ENCODE results near the gene IKZF1.
A peak's percentile ranks its signal among the peaks of the same experiment; 100 is the strongest.

Gene IKZF1

DNA sequence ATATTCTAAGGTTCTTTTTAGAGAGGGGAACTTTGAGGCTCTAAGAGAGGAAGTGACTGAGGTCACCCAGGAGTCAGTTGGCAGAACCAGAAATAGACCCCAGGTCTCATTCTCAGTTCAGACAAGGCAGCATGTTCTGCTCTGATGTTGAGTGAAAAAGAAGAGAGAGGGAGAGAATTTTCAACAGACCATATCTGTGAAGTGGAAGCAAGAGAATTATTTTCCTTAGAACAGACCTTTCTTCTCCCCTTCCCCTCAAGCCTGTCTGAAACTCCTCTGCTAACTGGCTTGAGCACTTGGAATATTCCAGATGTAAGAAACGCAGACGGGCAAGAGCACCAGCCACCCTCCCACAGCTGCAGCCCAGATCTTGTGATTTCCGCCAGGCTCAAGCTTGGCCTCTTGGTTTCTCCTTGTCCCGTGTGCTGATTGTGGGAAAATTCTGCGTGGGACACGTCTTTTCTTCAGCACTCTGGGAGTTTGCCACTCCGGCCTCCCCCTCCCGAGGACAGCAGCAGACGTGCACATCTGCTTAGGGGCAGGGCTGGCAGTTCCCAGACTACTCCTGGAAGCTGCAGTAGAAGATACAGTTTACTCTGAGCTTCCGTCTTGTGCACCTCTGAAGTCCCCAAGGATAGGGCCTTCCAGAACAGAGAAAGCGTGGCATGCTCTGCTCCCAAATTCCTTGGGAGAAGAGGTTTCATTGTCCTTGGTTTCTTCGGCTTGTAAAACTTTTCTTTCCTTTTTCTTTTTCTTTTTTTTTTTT lies 22.7 kb upstream of the IKZF1 start:
- Histone ChIP-seq H3K9ac (ENCODE audit: low read depth, low read length, poor library complexity, severe bottlenecking) (peak overlapping the region; percentile 56), H3K27me3 (ENCODE audit: insufficient read depth, low read length, poor library complexity, severe bottlenecking) (no peaks in the 10 kb centered on the region), H3K4me2 (ENCODE audit: low read depth, low read length, poor library complexity, severe bottlenecking) (peak overlapping the region; percentile 60), H4K20me1 (ENCODE audit: insufficient read depth, low read length, poor library complexity, severe bottlenecking) (no peaks in the 10 kb centered on the region), H3K4me3 (ENCODE audit: low read length, poor library complexity, severe bottlenecking) (peak overlapping the region; percentile 20), H2AFZ (ENCODE audit: low read length) (peak overlapping the region; percentile 16), H3K9me2 (replicated peaks; ENCODE audit: low read depth, low read length) (no peaks in the 10 kb centered on the region), H3K36me3 (ENCODE audit: insufficient read depth, low read length) (no peaks in the 10 kb centered on the region), H3K79me2 (ENCODE audit: insufficient read depth, low read length) (no peaks in the 10 kb centered on the region), H3K9me3 (ENCODE audit: insufficient read depth, low read depth, low read length) (no peaks in the 10 kb centered on the region), H3K4me1 (ENCODE audit: insufficient read depth, low read length, poor library complexity, severe bottlenecking) (peaks cover 47% of the 10 kb centered on the region), H3F3A (ENCODE audit: low read depth) (0 out of 2 replicates have a peak, but pooled peaks cover 2% of the 10 kb centered on the region)
- TF ChIP-seq, protein P1, sequence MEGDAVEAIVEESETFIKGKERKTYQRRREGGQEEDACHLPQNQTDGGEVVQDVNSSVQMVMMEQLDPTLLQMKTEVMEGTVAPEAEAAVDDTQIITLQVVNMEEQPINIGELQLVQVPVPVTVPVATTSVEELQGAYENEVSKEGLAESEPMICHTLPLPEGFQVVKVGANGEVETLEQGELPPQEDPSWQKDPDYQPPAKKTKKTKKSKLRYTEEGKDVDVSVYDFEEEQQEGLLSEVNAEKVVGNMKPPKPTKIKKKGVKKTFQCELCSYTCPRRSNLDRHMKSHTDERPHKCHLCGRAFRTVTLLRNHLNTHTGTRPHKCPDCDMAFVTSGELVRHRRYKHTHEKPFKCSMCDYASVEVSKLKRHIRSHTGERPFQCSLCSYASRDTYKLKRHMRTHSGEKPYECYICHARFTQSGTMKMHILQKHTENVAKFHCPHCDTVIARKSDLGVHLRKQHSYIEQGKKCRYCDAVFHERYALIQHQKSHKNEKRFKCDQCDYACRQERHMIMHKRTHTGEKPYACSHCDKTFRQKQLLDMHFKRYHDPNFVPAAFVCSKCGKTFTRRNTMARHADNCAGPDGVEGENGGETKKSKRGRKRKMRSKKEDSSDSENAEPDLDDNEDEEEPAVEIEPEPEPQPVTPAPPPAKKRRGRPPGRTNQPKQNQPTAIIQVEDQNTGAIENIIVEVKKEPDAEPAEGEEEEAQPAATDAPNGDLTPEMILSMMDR (conservative IDR thresholded peaks at IDR 0.05; ENCODE audit: low read length) = no peak
- no peak for TF ChIP-seq EZH2phosphoT487 (IDR thresholded peaks at IDR 0.05; ENCODE audit: borderline replicate concordance)

DNA sequence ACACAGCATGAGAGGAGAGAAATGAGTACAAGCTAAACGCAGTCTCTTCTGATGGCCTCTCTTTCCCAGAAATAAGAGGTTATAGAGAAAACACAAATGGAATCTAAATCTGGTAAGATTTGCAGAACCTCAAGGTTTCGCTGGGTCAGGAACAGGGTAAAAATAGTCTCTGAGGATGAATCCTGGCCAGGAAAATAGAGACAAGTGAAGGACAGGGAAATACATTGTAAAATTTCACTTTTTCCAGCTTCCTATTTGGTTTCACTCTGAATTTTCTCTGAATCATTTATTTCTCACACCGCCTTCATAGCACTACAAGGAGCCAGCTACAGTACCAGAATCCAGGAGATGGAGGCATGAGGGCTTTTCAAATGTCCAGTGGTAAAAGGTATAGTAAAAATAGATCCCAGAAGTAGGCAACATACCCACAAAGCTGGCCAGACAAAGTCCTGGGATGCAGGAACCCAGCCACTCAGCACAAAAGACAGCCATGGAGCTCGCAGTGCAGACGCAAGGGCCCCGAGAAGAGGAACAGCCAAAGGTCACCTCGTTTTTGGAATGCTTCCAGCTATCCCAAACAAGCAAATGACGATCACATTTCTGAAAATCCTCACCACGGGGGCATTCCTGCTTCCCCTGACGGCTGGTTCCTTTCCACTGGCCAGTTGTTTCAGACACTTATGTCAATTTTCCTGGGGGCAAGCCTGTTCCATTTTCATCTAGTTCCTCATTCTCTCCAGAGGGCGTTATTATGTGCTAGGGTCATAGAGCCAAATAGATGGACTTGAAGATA lies 21.5 kb upstream of the IKZF1 start:
- H3K9me3 ChIP-seq (ENCODE audit: insufficient read depth, low read depth, low read length) = no peaks in the 10 kb centered on the region
- H3K36me3 ChIP-seq (ENCODE audit: insufficient read depth, low read length) = no peaks in the 10 kb centered on the region
- H3K4me3 ChIP-seq (ENCODE audit: low read length, poor library complexity, severe bottlenecking) = no peak overlapping the region
- H3K4me2 ChIP-seq (ENCODE audit: low read depth, low read length, poor library complexity, severe bottlenecking) = no peak overlapping the region
- H3F3A ChIP-seq (ENCODE audit: low read depth) = 0 out of 2 replicates have a peak, but pooled peaks cover 2% of the 10 kb centered on the region
- H4K20me1 ChIP-seq (ENCODE audit: insufficient read depth, low read length, poor library complexity, severe bottlenecking) = no peaks in the 10 kb centered on the region
- peaks cover 47% of the 10 kb centered on the region for H3K4me1 ChIP-seq (ENCODE audit: insufficient read depth, low read length, poor library complexity, severe bottlenecking)
- H2AFZ ChIP-seq (ENCODE audit: low read length) = no peak overlapping the region
- TF ChIP-seq, protein P1 (conservative IDR thresholded peaks at IDR 0.05; ENCODE audit: low read length) = no peak
- TF ChIP-seq EZH2phosphoT487 (IDR thresholded peaks at IDR 0.05; ENCODE audit: borderline replicate concordance) = no peak
- H3K9ac ChIP-seq (ENCODE audit: low read depth, low read length, poor library complexity, severe bottlenecking) = no peak overlapping the region
- H3K9me2 ChIP-seq (replicated peaks; ENCODE audit: low read depth, low read length) = no peaks in the 10 kb centered on the region
- no peaks in the 10 kb centered on the region for H3K27me3 ChIP-seq (ENCODE audit: insufficient read depth, low read length, poor library complexity, severe bottlenecking)
- H3K79me2 ChIP-seq (ENCODE audit: insufficient read depth, low read length) = no peaks in the 10 kb centered on the region

DNA sequence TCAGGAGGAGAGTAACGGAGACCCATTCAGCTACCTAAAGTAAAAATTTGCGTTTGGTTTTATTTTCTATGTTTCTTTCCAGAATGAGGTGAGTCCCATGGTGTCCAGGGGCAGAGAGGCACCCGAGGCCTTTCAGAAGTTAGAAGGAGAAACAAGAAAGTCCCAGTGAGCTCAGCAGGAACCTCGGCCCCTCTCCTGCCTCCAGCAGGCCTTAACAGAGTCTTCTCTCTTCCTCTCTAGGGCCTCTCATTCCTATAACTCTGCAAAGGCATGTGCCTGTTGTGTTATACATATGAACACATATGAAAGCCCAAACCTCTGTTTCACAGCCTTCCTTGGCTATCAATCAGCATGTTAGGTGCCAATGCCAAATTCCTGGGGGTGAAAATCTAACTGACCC lies 20.8 kb upstream of the IKZF1 start:
- Histone ChIP-seq H3K4me1 (ENCODE audit: insufficient read depth, low read length, poor library complexity, severe bottlenecking) (peaks cover 47% of the 10 kb centered on the region), H3K4me3 (ENCODE audit: low read length, poor library complexity, severe bottlenecking) (peak overlapping the region; percentile 23), H3K36me3 (ENCODE audit: insufficient read depth, low read length) (no peaks in the 10 kb centered on the region), H3K4me2 (ENCODE audit: low read depth, low read length, poor library complexity, severe bottlenecking) (peak overlapping the region; percentile 45), H3F3A (ENCODE audit: low read depth) (0 out of 2 replicates have a peak, but pooled peaks cover 2% of the 10 kb centered on the region), H4K20me1 (ENCODE audit: insufficient read depth, low read length, poor library complexity, severe bottlenecking) (no peaks in the 10 kb centered on the region), H2AFZ (ENCODE audit: low read length) (peak overlapping the region; percentile 13; the same call in 1 of the 2 replicates), H3K27me3 (ENCODE audit: insufficient read depth, low read length, poor library complexity, severe bottlenecking) (no peaks in the 10 kb centered on the region), H3K79me2 (ENCODE audit: insufficient read depth, low read length) (no peaks in the 10 kb centered on the region), H3K9ac (ENCODE audit: low read depth, low read length, poor library complexity, severe bottlenecking) (peak overlapping the region; percentile 14), H3K9me3 (ENCODE audit: insufficient read depth, low read depth, low read length) (no peaks in the 10 kb centered on the region), H3K9me2 (replicated peaks; ENCODE audit: low read depth, low read length) (no peaks in the 10 kb centered on the region)
- no peak for TF ChIP-seq EZH2phosphoT487 (IDR thresholded peaks at IDR 0.05; ENCODE audit: borderline replicate concordance)
- TF ChIP-seq, protein P1 (conservative IDR thresholded peaks at IDR 0.05; ENCODE audit: low read length) = no peak

Measured in Loucy (cell line).